ENCODE results near the gene EEFSEC. TPM values are rescaled to one million over a fixed set of nuclear protein-coding genes. Genes with fewer than 3 reads are reported as not detected.

Gene EEFSEC
- total and polyA plus RNA-seq, 12 donors = 5.5 to 15.6 (median 10.4) TPM

GRCh38 chr3:128173200-128173599 is 19.9 kb downstream of the EEFSEC start:
- DNase-seq = no peak
- no peaks in the 10 kb centered on the region for H3K36me3 ChIP-seq (replicated peaks in 1 of 2)
- intact Hi-C loops (cut with DNase I) = loop anchor here (5.0 to 10.0 kb wide), 3 partner anchors 152 to 329 kb away; no protein-coding TSS in a partner anchor
- H3K4me3 ChIP-seq = no peak overlapping the region
- 84 to 91% (median 87%) methylated on average over 8 of the region's 8 CpGs for WGBS, 4 donors
- H3K27me3 ChIP-seq = no peaks in the 10 kb centered on the region
- H3K4me1 ChIP-seq (replicated peaks in 1 of 2) = peaks cover 0 to 15% of the 10 kb centered on the region in 2 donors
- H3K9me3 ChIP-seq (replicated peaks in 1 of 3) = no peaks in the 10 kb centered on the region
- TF ChIP-seq CTCF (IDR thresholded peaks at IDR 0.05) = no peak
- no peak for TF ChIP-seq POLR2A (IDR thresholded peaks at IDR 0.05)
- H3K27ac ChIP-seq = no peak overlapping the region

DNA sequence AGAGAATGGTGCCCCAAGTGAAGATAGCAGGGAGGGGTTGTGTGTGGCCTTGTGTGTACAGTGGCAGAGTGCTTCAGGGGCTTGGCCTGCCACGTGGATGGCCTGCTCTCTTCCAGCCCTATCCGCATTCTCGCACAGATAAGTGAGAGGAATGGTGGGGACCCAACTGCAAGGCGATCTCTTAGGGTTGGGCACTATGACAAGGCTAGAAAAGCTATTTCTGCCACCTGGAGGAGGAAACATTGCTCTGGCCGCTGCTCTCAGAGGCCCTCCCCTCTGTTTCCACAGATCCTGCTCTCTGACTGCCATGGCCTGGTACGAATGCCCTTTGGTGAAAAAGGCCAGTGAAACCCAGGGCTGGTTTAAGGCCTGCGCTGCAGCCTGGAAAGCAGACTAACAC is 20.6 kb downstream of the EEFSEC start:
- WGBS, 4 donors = 85 to 91% (median 88%) methylated on average over 7 of the region's 7 CpGs
- Histone ChIP-seq H3K4me1 (replicated peaks in 1 of 2) (peaks cover 0 to 22% of the 10 kb centered on the region in 2 donors), H3K9me3 (replicated peaks in 1 of 3) (no peaks in the 10 kb centered on the region), H3K27ac (no peak overlapping the region), H3K36me3 (replicated peaks in 1 of 2) (no peaks in the 10 kb centered on the region), H3K4me3 (no peak overlapping the region), H3K27me3 (no peaks in the 10 kb centered on the region)
- no peak for TF ChIP-seq POLR2A (IDR thresholded peaks at IDR 0.05)
- no peak for TF ChIP-seq CTCF (IDR thresholded peaks at IDR 0.05)
- DNase-seq = no peak
- intact Hi-C loops (cut with DNase I) = loop anchor here (5.0 to 10.0 kb wide), 3 partner anchors 151 to 328 kb away; no protein-coding TSS in a partner anchor

GRCh38 chr3:128174675-128175590 is 21.7 kb downstream of the EEFSEC start:
- TF ChIP-seq POLR2A (IDR thresholded peaks at IDR 0.05) (no peak), CTCF (IDR thresholded peaks at IDR 0.05) (no peak)
- intact Hi-C loops (cut with DNase I) = loop anchor here (5.0 to 10.0 kb wide), 3 partner anchors 150 to 327 kb away; no protein-coding TSS in a partner anchor
- Histone ChIP-seq H3K27ac (peak overlapping the region in 1 of 5 donors; percentile 7), H3K4me1 (replicated peaks in 1 of 2) (peaks cover 0 to 32% of the 10 kb centered on the region in 2 donors), H3K36me3 (replicated peaks in 1 of 2) (no peaks in the 10 kb centered on the region), H3K9me3 (replicated peaks in 1 of 3) (no peaks in the 10 kb centered on the region), H3K27me3 (no peaks in the 10 kb centered on the region), H3K4me3 (no peak overlapping the region)
- WGBS, 4 donors = 72 to 81% (median 79%) methylated on average over 9 of the region's 9 CpGs
- no peak for DNase-seq

- Histone ChIP-seq H3K4me3 (no peak overlapping the region), H3K27ac (no peak overlapping the region), H3K9me3 (replicated peaks in 1 of 3) (no peaks in the 10 kb centered on the region), H3K4me1 (replicated peaks in 1 of 2) (peaks cover 0 to 35% of the 10 kb centered on the region in 2 donors), H3K27me3 (no peaks in the 10 kb centered on the region), H3K36me3 (replicated peaks in 1 of 2) (no peaks in the 10 kb centered on the region)
- intact Hi-C loops (cut with DNase I) = loop anchor here in 1 of 2 donors (10.0 kb wide), 1 partner anchor 149 kb away; no protein-coding TSS in a partner anchor
- DNase-seq = no peak
- WGBS, 4 donors = 90 to 95% (median 92%) methylated on average over 5 of the region's 5 CpGs
- TF ChIP-seq POLR2A (IDR thresholded peaks at IDR 0.05) (no peak), CTCF (IDR thresholded peaks at IDR 0.05) (no peak)
Measured at GRCh38 chr3:128175768-128176167, 22.5 kb downstream of the EEFSEC start.

Measured in adrenal gland (tissue), 12 donors.